ENCODE measurements around the gene CAPSL.
"Not testable (repeated sequence)": the region's sequence is repeated elsewhere in the genome, so short reads cannot be mapped to it uniquely, and the experiment has no call there.

The CAPSL gene

DNA sequence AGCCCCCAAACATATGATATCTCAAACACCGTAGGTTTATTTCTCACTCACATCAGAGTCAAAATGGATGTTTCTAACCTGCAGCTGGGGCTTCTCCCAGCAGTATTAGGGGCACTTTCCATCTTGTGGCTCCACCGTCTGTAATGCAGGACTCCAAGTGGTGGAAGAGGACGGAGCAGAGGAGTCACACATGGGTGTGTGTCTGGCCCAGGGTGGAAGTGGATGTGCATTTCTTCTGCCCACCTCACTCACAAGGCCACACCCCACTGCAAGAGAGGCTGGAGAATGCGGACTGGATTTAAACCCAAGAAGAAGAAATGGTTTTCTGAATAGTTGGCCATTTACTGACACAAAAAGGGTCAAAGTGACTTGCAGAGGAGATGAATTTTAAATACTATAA, 67.8 kb downstream of the CAPSL start:
- DNase-seq = no peak

DNA sequence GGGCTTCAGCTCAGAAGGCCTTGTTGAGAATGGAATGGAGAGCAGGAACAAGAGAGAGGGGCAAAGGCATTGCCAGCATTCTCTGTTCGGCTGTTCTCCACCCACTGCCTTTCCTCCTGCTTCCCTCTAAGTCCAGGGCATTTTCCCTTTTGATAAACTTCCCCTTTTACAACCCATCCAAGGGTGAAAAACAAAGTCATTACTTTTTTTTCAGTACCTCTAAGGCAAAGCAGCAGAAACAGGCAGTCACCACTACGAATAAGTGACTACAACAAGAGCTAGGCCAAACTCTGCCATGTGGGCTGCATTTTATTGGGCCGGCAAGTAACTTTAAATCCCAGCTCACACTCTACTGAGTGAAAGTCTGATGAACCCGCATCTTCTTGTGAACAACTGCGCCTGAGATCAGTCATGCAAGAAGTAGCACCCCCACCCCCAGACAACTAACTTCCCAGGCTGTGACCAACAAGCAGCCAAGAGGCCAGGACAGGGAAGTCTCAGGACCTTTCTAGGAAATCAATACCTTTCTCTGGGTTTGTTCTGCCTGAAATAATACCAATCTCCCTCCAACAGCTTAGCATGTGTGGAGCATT, 68.6 kb downstream of the CAPSL start:
- no peak for DNase-seq

DNA sequence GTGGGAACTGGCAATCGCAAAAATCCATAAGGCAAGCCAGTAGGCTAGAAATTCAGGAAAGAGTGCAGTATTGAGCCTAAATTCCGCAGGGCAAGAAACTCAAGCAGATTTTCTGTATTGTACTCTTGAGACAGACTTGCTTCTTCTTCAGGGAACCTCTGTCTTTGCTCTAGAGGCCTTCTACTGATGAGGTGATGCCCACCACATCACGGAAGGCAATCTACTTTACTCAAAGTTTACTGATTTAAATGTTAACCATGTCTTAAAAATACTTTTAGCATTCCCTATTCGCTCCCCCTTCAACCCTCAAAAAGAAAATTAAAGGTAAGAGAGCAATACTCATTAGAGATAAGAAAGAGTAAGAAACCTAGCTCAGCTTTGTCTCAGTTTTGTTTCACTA, 70.4 kb downstream of the CAPSL start:
- no peak for DNase-seq

DNA sequence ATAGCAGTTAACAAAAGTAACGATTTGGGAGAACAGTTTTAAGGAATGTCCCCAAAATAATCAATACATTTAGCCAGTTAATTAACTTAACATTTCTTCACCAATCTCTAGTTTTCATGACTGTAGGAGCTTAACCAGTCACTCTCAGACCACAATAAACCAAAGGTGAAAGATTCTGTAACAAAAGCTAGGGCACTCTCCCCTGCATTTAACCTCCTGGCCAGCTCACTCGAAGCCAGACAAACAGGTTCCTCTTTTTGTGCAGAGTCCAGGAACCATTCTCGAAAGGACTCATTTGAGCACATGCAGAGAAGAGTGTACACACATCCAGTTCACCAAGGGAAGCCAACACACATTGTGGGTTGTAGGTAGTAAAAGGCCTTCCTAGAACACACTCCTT, 75.3 kb downstream of the CAPSL start:
- no peak for DNase-seq

DNA sequence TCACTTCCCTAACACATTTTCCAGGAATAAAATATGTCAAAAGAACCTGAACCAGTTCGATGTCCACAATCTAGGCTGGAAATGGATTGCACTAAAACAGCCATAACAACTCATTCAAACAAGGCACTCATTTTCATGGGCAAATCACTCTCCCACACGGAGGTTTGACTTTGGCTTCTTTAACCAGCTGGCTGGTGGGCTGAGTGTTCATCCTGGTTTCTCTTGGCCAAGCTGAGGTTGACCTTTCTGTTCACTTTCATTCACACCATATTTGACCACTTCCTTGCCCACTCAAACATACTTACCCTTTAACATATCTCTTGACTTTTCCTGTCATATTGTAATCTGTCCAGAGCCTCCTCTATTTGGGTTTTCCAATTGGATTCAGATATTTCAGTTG, 76.3 kb downstream of the CAPSL start:
- no peak for DNase-seq

DNA sequence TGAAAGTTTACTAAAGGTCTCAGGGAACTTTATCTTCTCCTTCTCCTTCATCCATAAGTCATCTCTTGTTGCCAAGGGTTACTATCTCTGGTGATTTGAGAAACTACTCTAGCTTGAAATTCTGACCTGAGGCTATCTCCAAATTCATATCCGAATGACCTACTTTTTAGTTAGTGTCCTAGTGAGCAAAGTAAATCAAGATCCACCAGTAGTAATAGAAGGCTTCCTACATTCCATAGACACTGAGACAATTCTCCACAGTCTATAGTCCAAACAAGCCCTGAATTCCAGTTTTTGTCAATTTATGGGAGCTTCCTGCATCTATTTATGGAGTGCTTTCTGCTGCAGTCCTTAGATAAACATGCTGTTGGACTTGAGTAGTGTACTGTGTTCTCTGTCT, 76.7 kb downstream of the CAPSL start:
- DNase-seq = no peak

DNA sequence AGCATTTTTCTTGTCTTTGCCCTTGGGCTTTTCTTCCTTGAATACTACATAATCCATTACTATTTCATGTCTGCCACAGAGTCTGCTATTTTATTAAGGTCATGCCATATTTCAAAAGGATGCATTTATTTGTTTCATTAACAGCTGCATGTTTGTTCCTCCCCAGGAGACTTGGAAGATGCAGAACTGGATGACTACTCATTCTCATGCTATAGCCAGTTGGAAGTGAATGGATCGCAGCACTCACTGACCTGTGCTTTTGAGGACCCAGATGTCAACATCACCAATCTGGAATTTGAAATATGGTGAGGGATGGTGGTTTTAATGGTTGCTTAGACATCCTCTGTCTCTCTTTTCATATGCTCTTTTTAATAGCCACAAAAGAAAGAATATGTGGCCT, 77.7 kb downstream of the CAPSL start:
- DNase-seq = no peak

DNA sequence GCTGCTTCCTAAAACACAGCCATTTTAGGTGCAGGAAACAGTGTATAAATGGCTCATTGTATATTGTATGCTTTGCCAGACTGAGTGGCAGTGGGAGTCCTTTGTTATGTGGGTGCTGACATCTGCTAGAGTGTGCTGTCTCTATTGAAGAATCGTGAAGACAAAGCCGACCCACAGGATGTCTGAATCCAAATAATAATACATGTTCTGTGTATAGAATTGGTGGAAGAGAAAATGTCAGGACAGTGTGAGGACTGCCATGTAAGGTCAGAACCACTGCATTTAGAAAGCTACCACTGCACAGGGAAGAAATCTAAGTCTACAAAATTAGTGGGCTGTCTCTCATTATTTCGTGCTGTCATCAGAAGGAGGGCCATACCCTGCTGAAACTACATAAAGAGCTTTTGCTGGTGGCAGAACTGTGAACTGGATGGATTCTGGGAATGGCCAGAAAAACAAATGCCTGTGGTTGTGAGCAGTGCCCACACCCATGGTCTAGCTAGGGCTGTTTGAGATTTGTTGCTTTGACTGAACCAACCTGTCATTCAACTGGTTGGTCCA, 79.2 kb downstream of the CAPSL start:
- no peak for DNase-seq

DNA sequence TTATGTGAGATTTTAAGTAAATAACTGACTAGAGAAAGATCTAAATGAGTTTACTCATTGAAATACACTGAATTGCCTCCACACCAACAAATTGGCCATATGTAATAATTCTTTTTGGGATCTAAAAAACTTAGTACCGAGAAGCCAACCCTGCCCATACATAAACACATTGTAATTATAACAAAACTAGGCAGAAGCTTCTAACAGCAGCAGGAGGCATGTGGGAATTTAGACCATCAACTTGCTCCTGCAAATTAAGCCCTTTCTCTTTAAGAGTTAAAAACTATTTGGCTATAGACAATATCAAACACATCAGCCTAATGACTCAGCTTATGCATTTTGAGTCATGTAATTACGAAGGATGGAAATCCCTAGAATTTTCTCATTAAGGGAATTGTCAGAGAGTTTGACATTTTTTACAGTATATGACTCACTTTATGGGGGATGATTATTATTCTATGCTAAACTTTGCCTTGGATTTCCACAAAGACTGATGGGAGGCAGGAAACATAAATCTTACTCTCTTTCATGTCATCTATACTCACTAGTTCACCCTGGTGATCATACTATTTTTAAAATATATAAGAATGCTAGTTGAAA, 80.7 kb downstream of the CAPSL start:
- DNase-seq = no peak

DNA sequence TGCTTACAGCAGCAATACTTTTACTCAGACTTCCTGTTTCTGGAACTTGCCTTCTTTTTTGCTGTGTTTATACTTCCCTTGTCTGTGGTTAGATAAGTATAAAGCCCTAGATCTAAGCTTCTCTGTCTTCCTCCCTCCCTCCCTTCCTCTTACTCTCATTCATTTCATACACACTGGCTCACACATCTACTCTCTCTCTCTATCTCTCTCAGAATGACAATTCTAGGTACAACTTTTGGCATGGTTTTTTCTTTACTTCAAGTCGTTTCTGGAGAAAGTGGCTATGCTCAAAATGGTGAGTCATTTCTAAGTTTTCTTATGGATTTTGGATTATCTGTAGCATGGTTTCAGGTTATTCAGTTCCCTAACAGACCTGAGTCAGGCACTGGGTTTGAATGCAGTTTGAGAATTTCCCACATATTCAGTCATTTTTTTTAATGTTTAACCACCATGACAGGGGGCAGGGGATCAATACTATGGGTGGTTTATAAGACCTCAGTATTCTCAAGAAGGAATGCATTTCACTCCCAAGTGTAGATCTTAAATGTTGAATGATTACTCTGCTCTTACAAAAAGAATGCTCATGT, 81.6 kb downstream of the CAPSL start, which contains the start of gene IL7R:
Gene IL7R (plus strand): TSS at position 127 of the 587 bp plus-strand sequence. CDS start 87 bp downstream, at position 214.
- DNase-seq = no peak

DNA sequence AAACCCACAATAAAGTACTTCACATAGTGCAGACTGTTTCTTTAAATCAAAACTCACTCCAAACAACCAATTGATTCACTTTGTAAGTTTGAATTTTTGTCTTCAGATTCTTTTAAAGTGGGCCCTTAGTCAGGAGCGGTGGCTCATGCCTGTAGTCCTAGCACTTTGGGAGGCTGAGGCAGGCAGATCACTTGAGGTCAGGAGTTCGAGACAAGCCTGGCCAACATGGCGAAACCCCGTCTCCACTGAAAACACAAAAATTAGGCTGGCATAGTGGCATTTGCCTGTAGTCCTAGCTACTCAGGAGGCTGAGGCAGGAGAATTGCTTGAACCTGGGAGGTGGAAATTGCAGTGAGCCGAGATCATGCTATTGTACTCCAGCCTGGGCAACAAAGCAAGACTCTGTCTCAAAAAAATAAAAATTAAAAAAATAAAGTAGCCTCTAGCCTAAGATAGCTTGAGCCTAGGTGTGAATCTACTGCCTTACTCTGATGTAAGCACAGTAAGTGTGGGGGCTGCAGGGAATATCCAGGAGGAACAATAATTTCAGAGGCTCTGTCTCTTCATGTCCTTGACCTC, 82.1 kb downstream of the CAPSL start:
- not testable (repeated sequence) for DNase-seq

DNA sequence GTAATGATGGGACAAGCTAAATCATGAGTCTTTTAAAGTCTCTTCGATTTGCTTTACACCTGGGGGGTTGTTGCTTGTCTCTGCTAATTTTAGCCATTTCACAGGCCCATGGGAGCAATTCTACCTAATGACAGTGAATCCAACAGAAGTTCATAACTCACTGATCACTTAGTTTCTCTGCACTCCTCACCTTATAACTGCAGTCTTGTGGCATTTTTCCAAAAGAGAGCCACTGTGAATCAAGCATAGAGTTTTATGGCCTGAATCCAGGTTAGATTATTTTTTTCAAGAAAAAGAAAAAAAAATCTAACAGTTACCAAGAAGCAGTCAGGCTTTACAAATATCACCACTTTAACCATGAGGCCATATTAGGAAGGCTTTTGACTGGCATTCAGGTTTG, 83.2 kb downstream of the CAPSL start:
- no peak for DNase-seq
